Germinal center (tissue), 1 donor: Measurements from ENCODE around the gene MAU2.
"Not testable (repeated sequence)": the region's sequence is repeated elsewhere in the genome, so short reads cannot be mapped to it uniquely, and the experiment has no call there.

Source experiments
- DNase-seq: peaks from one replicate; pipeline ENCODE4 v3.0.0; 2012; ENCODE audit warnings: mixed read lengths, low spot score

Gene MAU2

GRCh38 chr19:19347401-19348110 is 26.9 kb downstream of the MAU2 start:
- no peak for DNase-seq

- no peak for DNase-seq
Observed at GRCh38 chr19:19348266-19348665, 27.6 kb downstream of the MAU2 start.

GRCh38 chr19:19349365-19349764 is 28.7 kb downstream of the MAU2 start:
- DNase-seq = no peak

DNA sequence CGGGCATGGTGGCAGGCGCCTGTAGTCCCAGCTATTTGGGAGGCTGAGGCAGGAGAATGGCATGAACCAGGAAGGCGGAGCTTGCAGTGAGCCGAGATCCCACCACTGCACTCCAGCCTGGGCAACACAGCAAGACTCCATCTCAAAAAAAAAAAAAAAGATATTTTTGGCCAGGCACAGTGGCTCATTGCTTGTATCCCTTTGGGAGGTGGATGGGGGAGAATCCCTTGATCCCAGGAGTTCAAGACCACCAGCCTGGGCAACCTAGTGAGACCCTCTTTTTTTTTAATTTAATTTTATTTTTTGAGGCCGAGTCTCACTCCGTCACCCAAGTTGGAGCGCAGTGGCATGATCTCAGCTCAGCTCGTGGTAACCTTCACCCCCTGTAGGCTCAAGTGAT is 30.1 kb downstream of the MAU2 start:
- DNase-seq = not testable (repeated sequence)

DNA sequence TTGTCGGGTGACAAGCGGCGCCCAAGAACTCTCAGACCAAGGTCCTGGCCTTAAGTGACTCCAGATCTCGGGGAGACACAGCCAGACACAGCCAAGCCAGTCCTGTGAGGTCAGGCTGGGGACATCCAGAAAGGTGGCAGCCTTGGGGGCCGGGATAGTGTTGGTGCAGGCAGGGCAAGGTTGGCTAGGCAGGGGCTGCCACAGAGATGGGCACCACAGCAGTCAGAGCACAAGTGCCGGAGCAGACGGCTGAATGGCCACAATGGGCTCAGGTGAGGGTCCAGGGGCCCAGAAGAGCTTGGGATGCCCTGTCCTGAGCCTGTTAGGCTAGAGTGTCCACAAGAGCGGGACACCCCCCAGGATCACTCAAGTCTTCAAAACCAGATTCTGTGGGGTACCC is 32.2 kb downstream of the MAU2 start:
- no peak for DNase-seq

GRCh38 chr19:19354007-19354406 is 33.4 kb downstream of the MAU2 start:
- DNase-seq = no peak

GRCh38 chr19:19354932-19355331 is 34.3 kb downstream of the MAU2 start:
- no peak for DNase-seq

DNA sequence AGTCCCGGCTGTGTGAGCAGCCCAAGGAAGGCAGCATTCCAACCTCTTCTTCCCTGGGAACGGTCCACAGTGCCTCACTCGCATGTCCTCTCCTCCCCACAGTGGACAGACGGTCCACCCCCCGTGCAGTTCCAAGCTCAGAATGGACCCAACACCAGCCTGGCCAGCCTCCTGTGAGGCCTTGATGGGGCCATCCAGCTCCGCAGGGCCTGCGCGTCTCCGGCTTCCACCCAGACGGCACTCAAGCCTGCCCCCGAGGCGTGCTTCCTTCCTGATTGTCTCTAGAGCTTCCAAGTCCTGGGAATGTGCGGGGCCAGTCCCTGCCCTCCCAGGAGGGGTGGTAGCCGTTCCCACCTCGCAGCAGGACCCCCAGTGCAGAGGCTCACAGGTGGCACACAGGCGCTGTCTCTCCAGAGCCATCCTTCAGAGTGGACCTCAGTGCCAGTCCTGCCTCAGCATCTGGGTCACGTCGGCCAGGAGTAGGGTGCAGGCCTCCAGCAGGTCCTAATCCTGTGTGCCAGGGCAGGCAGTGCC is 35.0 kb downstream of the MAU2 start:
- DNase-seq = no peak

DNA sequence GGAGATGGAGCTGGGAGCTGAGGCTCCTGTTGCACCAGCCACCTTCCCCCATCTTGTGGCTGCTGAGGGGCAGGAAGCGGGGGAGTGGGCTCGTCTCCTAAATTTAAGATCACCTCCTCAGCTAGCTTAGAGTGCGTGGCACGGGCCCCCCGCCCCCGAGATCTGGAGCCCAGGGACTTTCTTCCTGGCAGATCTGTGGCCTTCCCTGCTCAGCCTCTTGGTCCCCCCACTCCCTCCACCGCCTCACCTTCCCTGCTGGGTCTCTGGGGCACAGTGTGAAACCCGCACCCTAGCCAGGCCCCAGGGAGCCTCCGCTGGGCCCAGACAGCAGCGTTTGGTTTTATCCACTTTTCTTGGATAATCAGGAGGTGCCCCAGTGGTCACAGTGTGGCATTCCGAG is 35.9 kb downstream of the MAU2 start:
- no peak for DNase-seq

- no peak for DNase-seq
Observed at GRCh38 chr19:19356901-19357566, 36.4 kb downstream of the MAU2 start.

DNA sequence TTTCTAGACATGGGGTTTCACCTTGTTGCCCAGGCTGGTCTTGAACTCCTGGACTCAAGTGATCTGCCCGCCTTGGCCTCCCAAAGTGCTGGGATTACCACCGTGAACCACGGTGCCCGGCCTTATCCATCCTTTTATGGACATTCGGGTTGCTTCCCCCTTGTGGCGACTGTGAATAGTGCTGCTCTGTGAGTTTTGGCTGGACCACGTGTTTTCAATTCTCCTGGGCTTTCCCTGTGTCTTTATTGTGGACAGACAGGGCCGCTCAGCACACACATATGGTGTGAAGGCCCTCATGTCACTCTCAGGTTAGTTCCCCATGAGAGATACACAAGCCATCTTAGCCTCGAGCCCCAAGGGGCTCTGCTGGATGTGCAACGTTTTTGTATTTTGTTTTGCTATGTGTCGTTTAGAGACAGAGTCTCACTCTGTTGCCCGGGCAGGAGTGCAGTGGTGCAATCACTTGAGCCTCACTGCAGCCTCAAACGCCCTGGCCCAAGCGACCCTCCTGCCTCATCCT is 40.5 kb downstream of the MAU2 start:
- peak; percentile 78 for DNase-seq

DNA sequence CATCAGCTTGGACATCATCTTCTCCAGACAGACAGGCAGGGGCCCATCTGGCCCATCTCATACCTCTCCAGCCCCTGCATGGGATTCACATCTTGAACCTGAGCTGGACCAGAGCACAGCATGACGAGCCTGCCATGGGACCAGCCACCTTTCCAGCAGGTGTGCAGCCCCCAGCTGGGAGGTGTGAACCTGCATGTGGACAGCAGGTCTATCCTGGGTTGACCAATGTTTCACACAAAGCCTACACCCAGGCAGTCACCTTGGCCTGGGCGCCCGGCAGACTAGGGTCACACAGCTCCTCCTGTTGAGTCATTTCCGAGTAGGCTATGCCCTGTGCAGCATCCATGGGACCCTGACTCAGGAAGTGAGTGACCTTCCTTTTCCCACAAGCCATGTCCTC is 41.4 kb downstream of the MAU2 start:
- DNase-seq = no peak

- peak; percentile 83 for DNase-seq
Observed at GRCh38 chr19:19366434-19367396, 46.1 kb downstream of the MAU2 start.

DNA sequence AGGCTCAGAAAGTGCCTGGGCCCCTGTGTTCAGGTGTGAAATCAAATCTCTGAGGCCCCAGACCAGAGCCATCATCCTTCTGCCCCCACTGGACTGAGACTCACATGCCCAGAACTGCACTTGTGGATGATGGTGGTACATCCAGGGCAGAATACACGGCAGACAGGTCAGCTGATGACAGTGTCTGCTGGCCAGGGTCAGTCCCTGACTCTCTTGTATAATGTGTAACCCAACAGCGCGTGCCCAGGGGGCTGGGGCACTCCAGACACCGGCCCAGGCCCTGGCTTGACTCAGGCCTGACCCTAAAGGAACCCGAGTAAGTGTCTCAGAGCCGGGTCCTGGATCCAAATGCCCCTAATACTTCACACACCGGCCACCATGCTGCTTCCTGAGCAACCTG is 47.5 kb downstream of the MAU2 start:
- DNase-seq = no peak

- no peak for DNase-seq
Observed at GRCh38 chr19:19371059-19371458, 50.4 kb downstream of the MAU2 start.

GRCh38 chr19:19372656-19373416 is 52.2 kb downstream of the MAU2 start:
- peak; percentile 60 for DNase-seq

DNA sequence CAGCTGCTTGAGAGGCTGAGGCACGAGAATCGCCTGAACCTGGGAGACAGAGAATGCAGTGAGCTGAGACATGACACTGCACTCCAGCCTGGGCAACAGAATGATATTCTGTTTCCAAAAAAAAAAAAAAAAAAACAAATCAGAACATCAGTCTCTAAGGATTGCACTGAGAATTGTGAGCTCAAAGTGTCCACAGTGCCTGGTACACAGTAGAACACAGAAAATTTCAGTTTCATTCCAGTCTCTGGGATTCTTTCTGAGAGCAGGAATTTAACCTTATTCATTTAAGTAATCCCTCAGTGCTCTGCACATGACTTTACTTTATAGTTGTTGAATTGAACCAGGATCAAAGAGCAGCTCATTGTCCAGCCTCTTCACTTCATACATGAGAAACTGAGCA is 58.9 kb downstream of the MAU2 start:
- DNase-seq = no peak

- DNase-seq = not testable (repeated sequence)
Observed at GRCh38 chr19:19380316-19380715, 59.7 kb downstream of the MAU2 start.

- no peak for DNase-seq
Observed at GRCh38 chr19:19381007-19381926, 60.6 kb downstream of the MAU2 start.

DNA sequence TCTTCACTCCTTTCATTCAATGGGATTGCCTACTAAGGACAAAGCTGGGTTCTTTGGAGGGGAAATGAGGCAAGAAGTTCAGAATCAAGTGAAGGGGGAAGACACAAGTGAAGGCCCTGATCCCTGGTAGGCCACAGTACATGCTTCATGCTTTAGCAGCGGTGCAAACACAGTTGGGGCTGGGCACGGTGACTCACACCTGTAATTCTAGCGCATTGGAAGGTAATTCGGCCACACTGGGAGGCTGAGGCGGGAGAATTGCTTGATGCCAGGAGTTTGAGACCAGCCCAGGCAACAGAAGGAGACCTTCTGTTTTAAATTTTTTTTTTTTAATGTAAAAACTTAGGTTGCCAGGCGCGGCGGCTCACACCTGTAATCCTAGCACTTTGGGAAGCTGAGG is 61.5 kb downstream of the MAU2 start:
- no peak for DNase-seq
